Measurements from ENCODE around the gene OTP.

GRCh38 chr5:77644371-77645157 lies 6.1 kb upstream of the OTP start:
- TF ChIP-seq, protein P1, sequence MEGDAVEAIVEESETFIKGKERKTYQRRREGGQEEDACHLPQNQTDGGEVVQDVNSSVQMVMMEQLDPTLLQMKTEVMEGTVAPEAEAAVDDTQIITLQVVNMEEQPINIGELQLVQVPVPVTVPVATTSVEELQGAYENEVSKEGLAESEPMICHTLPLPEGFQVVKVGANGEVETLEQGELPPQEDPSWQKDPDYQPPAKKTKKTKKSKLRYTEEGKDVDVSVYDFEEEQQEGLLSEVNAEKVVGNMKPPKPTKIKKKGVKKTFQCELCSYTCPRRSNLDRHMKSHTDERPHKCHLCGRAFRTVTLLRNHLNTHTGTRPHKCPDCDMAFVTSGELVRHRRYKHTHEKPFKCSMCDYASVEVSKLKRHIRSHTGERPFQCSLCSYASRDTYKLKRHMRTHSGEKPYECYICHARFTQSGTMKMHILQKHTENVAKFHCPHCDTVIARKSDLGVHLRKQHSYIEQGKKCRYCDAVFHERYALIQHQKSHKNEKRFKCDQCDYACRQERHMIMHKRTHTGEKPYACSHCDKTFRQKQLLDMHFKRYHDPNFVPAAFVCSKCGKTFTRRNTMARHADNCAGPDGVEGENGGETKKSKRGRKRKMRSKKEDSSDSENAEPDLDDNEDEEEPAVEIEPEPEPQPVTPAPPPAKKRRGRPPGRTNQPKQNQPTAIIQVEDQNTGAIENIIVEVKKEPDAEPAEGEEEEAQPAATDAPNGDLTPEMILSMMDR (IDR thresholded peaks at IDR 0.05), result no peak
- no peak for TF ChIP-seq EZH2 (IDR thresholded peaks at IDR 0.05; ENCODE audit: borderline replicate concordance, insufficient read depth, low read depth, low read length, poor library complexity, severe bottlenecking)
